HL-60/S4 treated with phorbol 12-myristate 13-acetate at 8.2 ng/mL for 4 days and 3 days (cell line): ENCODE data around the gene ELP5.

Source experiments
- in situ Hi-C: fragments of 300-500 bp; cut with MboI; formaldehyde crosslinking; loops from 2 replicates; pipeline ENCODE4 v1.15.0; 2022; ENCODE audit warnings: low sequenced_read_pairs

ELP5 gene

GRCh38 chr17:7218758-7219157, 33.3 kb upstream of the ELP5 start:
- in situ Hi-C loops, result no loop called here

- in situ Hi-C loops, result no loop called here
Observed at GRCh38 chr17:7219229-7219811, 32.7 kb upstream of the ELP5 start.

GRCh38 chr17:7219812-7220592, 32.0 kb upstream of the ELP5 start, which contains the start of the genes ACADVL and DLG4:
ACADVL (plus strand) TSS chr17:7219938; CDS start chr17:7219985, 47 bp downstream.
DLG4 (minus strand) TSS chr17:7219836.
- in situ Hi-C loops, result no loop called here

DNA sequence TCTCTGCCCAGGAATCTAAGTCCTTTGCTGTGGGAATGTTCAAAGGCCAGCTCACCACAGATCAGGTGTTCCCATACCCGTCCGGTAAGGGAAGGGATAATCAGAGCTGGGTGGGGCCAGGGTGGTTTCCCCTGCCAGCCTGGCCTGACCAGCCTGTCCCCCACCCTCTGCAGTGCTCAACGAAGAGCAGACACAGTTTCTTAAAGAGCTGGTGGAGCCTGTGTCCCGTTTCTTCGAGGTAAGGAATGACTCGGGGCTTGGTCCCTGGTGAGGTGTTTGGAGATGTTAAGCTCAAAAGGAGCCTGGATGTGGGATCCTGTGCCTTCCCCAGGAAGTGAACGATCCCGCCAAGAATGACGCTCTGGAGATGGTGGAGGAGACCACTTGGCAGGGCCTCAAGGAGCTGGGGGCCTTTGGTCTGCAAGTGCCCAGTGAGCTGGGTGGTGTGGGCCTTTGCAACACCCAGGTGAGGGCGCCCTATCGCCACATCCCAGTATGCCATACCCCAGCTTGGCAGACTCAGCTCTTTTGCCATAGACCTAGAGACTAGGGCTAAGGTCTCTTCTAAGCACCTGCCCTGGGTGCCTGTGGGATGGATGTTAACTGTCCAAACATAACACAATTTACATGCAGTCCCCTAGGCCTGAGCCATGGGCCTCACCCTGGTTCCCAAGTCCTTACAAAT, 31.3 kb upstream of the ELP5 start:
- in situ Hi-C loops, result no loop called here

DNA sequence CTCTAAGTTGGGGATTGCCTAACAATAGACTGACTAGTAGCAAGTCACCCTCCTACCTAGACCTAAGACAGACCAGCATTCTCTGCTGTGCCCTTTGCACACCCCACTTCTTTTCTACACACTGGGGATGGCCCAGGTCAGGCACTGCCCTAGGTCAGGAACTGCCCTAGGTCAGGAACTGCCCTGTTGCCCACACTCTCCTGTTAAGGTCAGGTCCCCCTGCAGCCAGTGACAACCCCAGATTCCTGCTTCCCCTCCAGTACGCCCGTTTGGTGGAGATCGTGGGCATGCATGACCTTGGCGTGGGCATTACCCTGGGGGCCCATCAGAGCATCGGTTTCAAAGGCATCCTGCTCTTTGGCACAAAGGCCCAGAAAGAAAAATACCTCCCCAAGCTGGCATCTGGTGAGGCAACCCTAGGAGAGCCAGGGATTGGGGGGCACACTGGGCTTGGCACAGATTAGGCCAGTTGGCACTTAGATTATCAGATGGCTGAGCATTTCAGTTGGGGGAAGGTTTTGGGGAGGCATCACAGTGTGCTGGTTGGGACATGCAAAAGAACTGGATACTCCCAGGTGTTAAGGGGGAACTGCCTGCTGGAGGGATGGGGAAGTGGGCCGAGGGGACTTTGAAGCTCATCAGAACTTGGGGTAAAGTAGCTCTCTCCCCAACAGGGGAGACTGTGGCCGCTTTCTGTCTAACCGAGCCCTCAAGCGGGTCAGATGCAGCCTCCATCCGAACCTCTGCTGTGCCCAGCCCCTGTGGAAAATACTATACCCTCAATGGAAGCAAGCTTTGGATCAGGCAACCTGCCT, 30.5 kb upstream of the ELP5 start:
- in situ Hi-C loops, result no loop called here

GRCh38 chr17:7222093-7222971, 29.7 kb upstream of the ELP5 start:
- in situ Hi-C loops, result no loop called here

DNA sequence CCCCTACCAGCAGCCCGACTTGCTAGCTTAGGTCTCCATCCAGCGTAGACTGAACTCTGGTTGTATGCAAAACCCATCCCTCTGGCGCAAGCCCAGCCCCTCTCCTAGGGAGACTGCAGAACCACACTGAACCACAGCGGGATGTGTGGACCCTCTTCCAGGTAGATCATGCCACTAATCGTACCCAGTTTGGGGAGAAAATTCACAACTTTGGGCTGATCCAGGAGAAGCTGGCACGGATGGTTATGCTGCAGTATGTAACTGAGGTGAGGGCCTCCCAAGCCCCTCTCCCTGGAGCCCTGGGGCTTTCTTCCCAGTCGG, 29.1 kb upstream of the ELP5 start:
- in situ Hi-C loops, result no loop called here

- in situ Hi-C loops, result no loop called here
Observed at GRCh38 chr17:7223375-7223774, 28.6 kb upstream of the ELP5 start.

DNA sequence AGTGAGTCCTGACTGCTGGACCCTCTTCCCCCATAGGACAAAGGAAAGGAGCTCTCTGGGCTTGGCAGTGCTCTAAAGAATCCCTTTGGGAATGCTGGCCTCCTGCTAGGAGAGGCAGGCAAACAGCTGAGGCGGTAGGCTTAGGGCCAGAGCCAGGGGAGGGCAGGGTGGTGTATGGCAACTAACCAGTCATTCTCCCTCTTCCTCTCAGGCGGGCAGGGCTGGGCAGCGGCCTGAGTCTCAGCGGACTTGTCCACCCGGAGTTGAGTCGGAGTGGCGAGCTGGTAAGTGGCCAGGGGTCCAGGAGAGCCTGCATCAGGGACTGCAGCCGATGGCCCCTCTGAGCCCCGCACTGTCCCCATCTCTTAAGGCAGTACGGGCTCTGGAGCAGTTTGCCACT, 27.9 kb upstream of the ELP5 start:
- in situ Hi-C loops, result no loop called here

DNA sequence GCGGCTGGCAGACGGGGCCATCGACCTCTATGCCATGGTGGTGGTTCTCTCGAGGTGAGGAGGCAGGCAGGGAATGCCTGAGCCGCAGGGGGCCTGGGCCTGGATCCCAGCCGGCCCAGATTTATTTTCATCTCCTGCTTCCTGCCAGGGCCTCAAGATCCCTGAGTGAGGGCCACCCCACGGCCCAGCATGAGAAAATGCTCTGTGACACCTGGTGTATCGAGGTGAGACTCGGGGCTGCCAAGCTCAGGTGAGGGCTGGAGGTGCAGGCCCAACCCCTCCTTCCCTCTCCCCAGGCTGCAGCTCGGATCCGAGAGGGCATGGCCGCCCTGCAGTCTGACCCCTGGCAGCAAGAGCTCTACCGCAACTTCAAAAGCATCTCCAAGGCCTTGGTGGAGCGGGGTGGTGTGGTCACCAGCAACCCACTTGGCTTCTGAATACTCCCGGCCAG, 27.3 kb upstream of the ELP5 start:
- in situ Hi-C loops, result no loop called here

- in situ Hi-C loops, result no loop called here
Observed at GRCh38 chr17:7225711-7226331, 26.2 kb upstream of the ELP5 start.

- in situ Hi-C loops, result no loop called here
Observed at GRCh38 chr17:7226721-7227710, 25.0 kb upstream of the ELP5 start.

GRCh38 chr17:7228920-7229319, 23.1 kb upstream of the ELP5 start:
- in situ Hi-C loops, result no loop called here

DNA sequence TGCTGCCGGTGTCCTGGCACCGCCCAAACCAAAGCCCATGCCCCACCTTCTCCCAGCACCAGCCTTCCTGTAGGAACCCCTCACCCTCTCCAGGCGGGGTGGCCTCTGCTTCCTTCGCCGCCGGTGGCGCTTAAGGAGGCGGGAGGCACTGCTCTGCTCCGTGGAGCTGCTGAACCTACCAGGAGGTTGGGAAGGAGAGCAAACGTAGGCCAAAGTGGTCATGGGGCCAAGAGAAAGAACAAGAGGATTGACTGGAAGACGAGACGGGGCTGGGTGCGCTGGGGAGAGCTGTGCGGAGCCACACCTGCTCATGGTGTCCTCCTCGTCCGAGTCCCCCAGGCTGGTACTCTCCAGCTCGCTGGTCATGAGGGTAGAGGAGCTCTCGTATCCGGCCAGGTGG, 22.5 kb upstream of the ELP5 start:
- in situ Hi-C loops, result no loop called here

DNA sequence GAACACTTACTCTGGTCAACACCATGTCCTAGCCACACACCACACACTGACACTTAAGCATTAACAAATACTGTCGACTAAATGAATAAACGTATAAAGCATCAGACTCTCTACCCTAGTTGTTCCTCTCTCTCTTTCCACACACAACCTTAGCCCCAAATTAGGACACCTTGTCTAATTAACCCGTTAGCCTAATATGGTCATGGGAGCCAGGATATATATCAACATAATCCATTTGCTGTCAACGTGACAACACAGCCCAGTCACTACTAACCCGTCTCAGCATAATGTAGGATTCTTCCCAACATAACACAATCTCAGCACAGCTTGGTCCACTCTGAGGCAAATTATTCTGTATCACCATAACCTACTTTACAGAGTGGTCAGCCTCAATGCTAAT, 19.9 kb upstream of the ELP5 start:
- in situ Hi-C loops, result no loop called here

DNA sequence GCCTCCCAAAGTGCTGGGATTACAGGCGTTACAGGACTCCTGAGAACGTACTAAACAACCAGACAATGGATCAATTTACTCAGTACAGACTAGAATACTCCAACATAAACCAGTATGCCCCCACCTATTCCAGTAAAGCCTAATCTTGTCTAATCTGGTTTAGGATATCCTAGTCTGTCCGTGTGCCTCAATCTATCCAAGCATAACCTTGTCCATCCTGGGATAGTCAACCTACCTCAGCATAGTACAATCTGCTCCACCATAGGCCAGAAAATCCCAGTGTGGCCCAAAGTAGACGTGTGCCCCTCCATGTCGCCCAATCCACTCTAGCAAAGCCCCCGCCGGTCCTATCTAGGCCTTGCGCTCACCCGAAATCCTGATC, 18.3 kb upstream of the ELP5 start:
- in situ Hi-C loops, result no loop called here

DNA sequence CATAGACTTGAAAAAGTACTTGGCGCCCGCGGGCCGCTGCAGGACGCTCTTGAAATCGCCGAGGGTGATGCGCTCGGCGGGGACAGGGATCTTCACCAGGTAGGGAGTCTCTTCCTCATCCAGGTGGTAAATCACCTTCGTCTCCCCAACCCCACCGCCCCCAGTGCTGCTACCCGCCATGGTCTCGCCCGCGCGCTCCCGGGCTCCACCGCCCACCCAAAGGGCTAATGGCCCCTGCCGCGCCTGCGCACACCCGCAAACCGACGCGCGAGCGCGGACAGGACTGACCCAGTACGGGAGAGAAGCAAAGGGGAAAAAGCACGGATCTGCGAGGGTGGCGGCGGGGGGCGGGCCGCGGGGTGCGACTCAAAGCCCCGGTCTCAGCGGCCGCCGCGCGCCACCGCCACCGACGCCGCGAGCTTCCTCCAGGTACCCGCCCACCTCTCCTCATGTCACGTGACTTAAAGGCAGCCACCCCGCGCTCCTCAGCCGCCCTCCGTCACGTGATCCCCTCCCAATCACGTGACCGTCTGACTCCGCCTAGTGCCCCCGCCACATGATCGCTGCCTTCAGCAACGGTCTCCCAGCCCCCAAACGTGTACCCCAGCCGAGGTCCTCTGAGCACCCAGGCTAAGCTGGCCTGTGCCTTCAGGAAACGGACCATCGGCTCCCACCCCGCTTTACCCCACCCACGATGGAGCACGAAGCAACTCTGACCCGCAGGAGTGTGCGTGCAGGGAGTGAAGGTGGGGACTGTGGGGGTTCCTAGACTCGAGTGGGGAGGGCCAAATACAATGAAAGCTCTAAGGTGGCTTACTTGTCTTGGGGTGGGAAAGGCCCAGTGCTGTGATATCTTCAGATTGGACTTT, 17.7 kb upstream of the ELP5 start, which contains the start of gene DVL2:
Gene DVL2 (minus strand): TSS at position 435 of the 869 bp plus-strand sequence. CDS start 255 bp downstream, at position 180.
- in situ Hi-C loops, result no loop called here
